HG03520 (cell line): ENCODE results near the gene ANXA1.
A peak's percentile ranks its signal among the peaks of the same experiment; 100 is the strongest.

Source experiments
- ATAC-seq: cut with Tn5 transposase; IDR thresholded peaks from one replicate; pipeline ENCODE4 v1.9.1; 2021; ENCODE audit warnings: mild to moderate bottlenecking, moderate library complexity; ENCODE audit not compliant: unreplicated experiment

Gene ANXA1, protein sequence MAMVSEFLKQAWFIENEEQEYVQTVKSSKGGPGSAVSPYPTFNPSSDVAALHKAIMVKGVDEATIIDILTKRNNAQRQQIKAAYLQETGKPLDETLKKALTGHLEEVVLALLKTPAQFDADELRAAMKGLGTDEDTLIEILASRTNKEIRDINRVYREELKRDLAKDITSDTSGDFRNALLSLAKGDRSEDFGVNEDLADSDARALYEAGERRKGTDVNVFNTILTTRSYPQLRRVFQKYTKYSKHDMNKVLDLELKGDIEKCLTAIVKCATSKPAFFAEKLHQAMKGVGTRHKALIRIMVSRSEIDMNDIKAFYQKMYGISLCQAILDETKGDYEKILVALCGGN

DNA sequence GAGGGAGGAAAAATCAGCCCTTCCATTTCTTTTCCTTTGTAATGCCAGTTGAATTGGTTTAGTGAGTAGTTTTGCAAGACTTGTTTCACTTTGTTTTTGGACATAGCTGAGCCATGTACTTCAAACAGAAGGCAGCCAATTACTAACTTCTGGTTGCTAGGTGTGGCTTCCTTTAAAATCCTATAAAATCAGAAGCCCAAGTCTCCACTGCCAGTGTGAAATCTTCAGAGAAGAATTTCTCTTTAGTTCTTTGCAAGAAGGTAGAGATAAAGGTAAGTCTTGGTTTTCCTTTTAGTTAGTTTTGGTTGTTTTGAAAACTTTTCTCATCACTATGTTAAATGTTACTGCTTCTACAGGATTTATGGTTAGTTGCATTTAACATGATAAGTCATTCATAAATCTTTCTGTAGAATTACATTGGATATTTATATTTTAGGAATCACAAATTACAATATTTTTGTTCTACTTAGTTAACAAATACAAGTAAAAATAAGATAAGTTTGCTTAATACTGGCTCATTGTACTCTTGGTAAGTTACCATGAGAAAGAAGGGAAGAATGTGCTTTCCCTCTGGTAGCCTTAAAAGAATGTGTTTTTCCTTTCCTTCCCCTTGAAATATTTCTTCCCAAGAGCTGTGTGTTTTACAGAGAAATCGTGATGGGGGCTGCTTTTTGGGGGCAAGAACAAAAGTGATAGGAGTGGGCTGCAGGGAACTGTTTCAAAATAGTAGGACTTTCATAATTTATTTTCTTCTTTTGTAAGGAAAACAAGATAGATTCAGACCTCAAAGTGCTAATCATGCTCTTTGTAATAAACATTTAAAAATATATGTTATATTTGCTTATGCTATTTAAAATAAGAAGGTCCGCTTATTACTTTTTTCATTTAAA, at the start of gene ANXA1:
Gene ANXA1, plus strand, starts transcription at position 213 of the 890 bp plus-strand sequence. CDS start 6,671 bp downstream, outside the sequence.
- no peak for ATAC-seq

DNA sequence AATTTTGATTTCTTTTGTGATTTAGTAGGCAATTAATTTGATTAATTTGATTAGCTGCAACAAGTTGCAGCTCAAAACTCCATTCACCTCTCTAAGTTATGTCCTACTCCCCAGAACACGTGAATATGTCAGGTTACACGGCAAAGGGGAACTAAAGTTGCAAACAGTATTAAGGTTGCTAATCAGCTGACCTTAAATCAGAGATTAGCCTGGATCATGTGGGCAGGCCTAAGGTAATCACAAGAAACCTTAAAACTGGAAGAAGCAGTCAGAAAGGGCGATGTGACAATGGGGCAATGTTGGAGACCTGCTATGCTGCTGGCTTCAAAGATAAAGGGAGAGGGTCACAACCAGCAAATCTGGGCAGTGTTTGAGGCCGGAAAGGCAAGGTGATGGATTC, 47.3 kb upstream of the ANXA1 start:
- no peak for ATAC-seq

DNA sequence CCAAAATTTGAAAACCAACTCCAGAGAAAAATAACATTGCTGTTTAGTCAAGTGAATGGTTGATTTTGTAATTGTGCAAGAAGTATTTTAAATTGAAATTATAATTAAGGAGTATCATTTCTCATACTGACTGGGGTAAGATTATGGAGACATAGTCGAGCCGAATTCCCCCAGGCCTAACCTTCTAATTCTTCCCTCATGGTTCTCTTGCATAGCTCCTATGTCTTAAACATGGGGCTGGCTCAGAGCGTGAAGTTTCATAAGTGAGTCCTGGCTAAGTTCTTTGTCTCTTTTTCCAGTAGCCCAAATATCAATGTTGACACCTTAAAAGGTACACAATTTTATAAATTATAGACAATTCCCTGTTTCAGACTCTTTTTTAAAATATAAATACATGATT, 46.7 kb upstream of the ANXA1 start:
- ATAC-seq: no peak

DNA sequence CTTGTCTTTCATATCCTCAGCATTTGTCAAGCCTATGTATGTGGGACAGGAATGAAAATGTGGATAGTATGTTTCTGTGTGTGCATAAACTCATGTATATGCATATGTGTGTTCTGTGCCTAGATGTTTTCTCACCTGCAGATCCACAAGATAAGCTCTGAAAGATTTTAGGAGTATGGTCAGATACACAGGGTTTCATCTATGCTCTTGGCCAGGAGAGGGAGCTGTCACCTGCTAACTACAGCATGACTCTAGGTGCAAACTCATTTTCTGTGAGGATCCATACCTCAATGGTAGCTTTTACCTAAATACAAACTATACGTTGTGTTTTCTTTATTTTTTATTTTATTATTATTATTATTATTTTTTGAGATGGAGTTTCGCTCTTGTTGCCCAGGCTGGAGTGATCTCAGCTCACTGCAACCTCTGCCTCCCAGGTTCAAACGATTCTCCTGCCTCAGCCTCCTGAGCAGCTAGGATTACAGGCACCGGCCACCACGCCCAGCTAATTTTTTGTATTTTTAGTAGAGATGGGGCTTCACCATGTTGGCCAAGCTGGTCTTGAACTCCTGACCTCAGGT, 44.1 kb upstream of the ANXA1 start:
- ATAC-seq: peak; percentile 82

DNA sequence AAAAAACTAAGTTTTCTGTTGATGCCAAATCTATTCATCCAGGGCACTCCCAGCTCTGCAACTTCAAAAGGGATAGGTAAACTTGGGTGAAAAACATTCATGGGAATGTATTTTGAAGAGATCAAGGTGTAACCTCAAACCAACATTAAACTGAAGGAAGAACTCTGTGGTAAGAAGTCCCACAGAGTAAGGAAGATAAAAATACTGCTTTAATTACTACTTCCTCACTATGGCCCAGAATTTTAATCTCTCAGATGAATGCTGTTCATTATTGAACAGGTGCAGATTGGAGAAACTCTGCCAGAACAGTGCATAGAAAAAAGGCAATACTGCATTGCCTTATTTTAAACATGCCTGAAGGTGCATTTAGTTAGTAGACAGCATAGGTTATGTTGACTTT, 37.6 kb upstream of the ANXA1 start:
- no peak for ATAC-seq

DNA sequence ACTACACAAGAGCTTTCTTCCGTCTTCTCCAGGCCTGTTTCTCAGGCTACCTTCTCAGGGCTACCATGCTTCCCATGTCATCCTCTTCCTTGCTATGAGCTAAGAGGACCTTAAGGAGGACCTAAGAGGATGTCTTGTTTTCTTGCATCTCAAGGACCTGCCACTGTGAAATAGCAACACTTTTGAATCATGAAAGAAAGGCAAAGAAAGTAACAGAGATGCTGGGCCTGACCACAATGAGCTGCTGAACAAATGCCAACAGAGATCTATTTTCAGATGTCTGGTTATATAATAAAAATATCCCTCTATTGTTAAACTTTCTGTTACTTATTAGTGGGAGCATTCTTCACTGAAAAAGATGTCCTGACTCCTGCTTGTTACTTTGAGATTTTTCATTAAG, 36.7 kb upstream of the ANXA1 start:
- ATAC-seq: no peak

DNA sequence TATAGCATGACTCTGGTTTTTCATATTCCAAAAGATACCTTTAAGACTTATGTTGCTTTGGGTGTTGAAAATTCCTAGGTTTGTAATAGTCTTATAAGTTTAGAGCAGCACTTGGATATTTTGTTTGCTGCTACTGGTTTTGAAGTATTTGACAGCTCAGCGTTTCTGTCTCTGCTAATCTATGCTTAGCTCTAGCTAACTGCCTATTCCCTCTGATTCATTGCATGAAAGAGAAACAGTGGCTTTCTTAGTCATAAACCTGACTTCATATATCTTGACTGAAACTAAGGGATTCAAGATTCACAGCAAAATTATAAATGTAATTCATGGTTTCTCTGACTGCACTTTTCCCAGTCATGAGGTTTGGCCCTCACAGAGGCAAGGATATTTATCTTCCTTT, 35.6 kb upstream of the ANXA1 start:
- no peak for ATAC-seq

DNA sequence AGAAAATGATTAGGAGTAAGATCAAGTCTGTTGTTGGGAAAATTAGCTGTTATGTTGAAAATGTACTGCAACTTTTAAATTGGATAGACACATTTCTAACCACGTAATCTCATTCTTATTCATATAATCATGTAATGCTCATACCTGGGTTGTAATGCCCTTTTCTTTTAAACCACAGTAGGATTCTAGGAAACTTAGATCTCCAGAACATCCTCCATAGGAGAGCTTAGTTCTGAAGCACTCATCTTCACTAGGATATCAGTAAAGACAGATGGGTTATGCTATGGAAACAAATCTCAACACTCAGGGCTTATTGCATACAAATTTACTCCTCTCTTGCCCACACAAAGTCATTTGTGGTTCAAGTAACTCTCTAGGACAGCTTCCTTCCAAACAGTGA, 34.8 kb upstream of the ANXA1 start:
- ATAC-seq: no peak

DNA sequence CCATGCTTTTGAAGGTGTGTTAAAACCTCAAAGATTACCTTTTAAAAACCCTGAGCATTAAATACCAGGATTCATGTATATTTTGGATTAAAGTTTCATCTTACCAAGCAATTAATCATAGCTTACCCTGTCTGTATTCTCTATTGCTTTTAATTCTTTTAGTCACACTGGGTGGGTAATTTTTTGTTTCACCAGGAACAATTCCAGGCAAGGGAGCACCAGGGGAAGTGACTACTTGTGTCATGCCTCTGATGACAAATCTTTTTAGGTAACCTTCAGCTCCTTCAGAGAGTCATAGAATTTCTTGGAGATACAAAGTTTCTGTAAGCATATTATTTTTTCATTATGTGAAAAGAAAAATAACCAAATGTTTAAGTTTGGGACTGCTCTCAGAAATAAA, 33.4 kb upstream of the ANXA1 start:
- ATAC-seq: no peak

DNA sequence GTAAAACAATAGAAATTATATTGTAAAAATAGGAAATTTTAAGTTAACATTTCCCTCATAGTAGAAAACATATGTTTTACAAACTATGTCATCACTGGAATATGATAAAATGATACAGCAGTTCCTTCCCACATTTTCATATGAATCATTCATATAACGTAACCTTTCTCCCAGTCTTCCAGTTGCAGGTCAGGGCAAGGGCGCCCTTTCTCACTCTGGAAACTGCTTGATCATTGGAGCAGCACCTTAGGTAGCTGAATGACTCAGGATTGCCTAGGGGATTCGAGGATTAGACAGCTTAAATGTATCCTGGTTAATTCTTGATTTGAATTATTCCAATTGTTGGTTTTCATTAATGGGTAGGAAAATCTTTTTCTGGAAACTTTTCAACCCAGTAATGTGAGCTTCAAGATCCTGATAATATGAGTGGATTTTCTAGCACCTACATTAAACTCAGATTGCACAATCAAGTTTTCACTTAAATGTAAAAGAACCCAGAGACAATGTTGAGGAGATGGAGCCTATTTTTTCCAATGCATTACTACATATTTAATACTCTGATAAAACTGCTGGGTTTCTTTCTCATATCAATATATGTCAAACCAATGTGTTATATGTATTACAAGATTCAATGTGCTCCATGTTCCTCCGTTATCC, 32.6 kb upstream of the ANXA1 start:
- no peak for ATAC-seq

DNA sequence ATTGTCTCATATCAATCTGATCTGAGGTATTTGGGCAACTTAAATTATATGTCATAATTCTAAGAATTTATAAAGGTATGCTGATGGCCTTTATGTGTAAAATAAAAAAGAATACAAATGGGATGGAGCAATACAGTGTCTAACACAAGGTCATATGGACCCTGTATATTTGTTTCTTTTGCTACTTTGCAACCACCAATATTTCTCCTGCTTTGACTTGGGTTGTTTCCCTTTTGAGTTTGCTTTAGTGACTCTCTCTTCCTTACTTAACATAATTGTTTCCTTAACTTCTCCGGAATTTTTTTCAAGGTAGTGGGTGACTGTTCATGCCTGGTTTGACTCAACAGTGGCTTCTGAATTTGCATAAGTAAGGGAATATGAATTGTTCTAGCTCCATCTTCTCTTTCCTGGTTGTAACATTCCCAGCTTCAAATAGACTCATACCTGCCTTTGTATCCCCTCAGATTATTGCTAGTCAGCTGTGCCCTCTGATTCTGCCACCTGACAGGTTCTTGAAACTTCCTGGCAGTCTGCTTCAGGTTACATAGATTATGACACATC, 30.2 kb upstream of the ANXA1 start:
- no peak for ATAC-seq

DNA sequence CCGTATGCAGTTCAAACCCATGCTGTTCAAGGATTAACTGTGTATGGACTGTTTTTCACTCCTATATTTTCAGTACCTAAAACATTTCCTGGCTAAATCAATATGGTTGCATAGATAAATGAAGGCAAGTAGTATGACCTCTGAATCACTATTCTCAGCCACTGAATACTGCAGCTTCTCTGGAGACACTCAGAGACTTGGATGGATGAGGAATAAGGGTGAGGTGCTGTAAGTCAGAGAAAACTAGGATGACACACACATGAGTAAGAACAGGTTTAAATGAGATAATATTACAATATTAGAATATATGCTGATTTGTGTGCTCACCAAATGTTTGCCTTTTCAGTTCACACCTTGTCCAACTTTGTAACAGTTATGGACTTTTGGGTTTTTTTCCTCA, 26.0 kb upstream of the ANXA1 start:
- no peak for ATAC-seq

DNA sequence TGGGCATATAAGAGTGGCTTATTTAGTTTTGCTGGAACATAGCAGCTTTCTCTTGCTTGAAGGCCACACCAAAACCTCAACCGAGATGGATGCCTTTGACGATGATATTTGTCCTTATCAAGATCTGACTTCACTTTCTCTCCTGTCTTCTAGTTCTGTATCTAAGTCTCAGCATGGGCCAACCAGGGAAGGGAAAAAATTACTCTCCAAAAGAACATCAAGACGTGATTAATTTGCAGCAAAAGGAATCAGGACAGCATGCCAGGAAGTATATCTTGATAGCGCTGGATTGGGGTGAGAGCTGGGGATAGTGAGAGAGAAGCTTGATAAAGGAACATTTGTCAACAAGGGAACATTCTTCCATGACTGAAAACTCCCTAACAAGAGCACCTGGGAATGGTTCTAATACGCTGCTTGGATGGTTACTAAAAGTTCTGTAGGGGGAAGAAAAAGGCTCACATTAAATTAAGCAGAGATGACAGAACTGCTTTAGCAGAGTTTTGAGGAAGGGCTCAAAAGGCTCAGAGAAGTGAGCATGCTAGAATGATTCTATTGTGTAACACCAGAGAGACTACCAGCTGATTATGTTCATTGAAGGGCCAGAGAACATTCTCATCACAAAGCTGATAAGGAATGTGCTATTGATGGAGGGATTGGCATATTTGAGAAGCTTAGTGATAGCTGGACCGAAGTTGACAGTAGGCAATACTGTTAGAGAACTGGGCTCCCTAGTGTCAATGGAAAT, 21.6 kb upstream of the ANXA1 start:
- no peak for ATAC-seq

DNA sequence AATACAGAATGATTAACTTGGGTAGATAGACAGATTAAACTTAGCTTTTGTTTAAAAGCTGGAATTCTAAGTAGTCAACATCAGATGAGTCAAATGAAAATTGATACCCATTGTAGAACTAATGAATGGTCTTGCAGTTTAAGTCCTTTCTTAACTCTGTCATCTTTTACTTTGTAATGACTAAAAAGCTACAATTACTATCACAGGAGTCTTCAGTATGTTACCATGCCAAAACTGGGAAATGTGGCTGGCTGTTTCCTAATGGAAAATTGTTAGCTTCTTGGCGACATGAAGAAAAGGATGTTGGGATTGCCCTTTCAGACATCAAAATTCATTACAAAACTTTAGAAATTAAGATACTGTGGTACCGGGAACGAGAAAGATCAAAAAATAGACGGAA, 20.2 kb upstream of the ANXA1 start:
- ATAC-seq: no peak

DNA sequence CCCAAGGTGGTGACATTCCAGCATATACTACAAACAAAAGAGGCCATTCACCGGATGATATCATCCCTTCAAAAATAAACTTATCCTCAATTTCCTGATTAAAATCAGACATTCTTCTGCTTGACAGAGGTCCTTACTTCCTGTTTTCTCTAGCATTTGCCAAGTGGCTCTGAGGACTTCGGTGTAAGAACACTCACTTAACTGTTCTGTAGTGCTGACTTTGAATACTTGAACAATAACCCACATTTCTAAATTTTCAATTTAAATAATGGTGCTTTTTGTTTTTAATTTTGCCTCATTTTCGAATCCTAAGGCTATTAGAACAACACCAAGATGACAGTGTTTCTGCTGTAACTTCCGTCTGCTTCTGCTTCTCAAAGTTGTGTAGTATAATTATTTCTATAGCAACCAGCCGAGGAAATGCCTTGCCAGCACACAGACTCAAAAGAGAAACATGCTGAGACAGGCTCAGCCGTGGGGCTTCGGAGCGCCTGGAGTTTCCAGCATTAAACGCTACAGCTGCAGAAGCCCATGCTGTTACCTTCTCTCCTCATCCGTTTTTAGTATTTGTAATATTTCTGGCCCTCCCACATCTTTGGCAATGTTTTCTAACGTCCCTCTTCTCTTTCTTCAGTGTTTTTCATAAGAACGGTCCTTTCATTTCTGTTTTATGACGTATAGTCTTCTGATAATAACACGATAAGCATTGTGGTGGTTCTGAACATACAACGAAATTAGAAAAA, 19.5 kb upstream of the ANXA1 start:
- peak; percentile 93 for ATAC-seq

DNA sequence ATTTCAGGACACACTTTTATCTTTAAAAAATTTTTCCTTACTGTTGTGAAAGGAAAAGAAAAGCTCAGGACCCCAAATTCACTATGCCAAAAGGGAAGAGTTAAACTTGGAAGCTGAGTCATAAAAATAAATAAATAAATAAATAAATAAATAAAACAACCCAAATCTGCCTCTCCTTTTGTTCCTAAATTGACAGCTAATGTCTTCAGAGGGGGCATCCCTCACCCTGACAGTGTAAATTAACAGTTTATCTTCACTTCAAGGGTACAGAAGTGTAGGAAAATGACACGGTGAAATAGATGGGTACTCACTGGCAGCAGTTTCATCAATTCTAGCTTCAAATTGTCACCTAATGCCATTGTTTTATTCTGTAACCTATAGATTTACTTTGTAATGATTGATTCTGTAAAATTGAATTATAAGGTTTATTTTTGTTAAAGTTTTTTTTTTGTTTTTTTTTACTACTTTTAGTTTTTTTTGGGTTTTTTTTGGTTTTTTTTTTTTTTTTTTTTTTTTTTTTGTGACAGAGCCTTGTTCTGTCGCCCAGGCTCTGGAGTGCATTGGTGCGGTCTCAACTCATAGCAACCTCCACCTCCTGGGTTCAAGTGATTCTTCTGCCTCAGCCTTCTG, 18.5 kb upstream of the ANXA1 start:
- ATAC-seq: no peak

DNA sequence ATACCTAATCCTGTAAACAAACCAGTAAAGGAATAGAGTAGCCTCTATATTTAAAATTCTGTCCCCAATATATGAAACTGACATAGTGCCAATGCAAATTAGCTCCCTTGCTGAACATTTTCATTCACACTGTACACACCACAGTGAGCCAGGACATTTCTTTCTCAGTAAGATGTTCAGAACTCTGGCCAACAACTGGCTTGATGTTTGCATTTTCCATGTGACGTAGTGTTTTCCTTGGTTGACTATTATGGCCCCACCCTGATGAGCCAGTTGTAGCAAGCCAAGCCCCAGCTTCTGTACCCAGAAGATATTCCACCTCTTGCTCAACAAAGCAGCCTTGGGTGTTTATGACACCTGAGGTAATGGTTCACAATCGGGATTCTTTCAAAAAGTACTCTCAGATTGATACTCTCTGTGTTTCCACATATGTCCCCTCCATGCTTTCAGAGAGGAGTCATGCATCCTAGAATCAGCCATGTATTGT, 17.7 kb upstream of the ANXA1 start:
- ATAC-seq: peak; percentile 30

DNA sequence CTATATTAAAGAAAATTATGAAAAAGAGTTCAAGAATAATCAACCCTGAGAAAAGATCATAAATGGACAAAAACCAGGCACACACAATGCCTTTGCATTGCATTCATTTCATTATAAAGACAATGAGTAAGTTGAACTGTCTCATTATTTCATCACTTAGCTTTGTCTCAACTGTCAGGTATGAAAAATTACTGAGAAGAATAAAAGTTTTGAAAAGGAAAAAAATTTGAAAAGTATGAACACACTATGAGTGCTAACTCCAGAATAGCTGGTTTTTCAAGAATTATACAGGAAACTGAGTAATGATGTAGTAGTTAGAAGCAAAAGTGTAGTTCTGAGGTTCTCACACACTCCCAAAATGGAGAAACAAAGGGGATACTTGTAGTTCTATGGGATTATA, 16.3 kb upstream of the ANXA1 start:
- no peak for ATAC-seq

DNA sequence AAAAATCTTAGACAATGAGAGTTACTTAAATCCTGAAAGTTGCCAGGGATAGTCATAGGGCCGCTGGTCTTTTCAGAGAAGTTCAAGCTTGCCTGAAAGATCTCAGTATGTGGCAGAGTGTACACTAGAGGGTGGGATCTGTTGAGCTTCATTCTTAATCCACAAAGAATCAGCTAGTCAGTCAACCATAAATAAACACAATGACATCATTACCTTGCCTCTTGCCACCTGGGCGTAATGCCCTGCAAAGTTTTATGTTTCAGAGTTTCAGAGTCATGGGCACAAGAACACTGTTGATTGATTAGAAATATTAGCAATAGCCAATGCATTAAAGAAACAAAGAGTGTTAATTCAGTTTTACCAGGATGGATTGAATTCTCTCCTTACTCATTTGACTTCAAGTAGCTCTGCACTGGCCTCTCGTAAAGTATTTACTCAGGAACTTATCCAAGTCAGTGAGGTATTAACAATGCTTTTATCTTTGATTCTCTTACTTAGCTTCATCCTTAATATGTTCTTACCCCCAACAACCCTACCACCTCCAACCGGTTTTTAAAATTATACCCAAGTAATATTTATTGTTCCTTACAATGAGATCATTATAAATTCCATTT, 14.3 kb upstream of the ANXA1 start:
- ATAC-seq: no peak
